T-helper 2 cell treated with Interferon-gamma antibody and Interleukin-4, amounts not matched to agents 100 ng/mL and 5 ng/mL, for 36 hours (primary cell): ENCODE measurements around the gene DMC1. TPM values are rescaled to one million over a fixed set of nuclear protein-coding genes. Genes with fewer than 3 reads are reported as not detected.

ENCODE experiments used
- intact Hi-C: fragments of 100-400 bp; cut with micrococcal nuclease; formaldehyde crosslinking; loops from one replicate; pipeline ENCODE4 v1.15.1; 2023
- total RNA-seq: library from RNA; stranded (reverse); gene quantifications from 2 replicates; pipeline ENCODE4 v1.2.3, GENCODE V29; 2022

DMC1 gene
- total RNA-seq, 1 donor from 2014 or later = 12.5 TPM

GRCh38 chr22:38567531-38568285, 2.3 kb downstream of the DMC1 start:
- intact Hi-C loops = no loop called here

GRCh38 chr22:38566726-38567504, 3.1 kb downstream of the DMC1 start:
- intact Hi-C loops = no loop called here

- intact Hi-C loops = no loop called here
Measured at GRCh38 chr22:38565441-38565840, 4.5 kb downstream of the DMC1 start.

- intact Hi-C loops = no loop called here
Measured at GRCh38 chr22:38564669-38565068, 5.3 kb downstream of the DMC1 start.

GRCh38 chr22:38554281-38554680, 15.7 kb downstream of the DMC1 start:
- intact Hi-C loops = no loop called here

GRCh38 chr22:38549101-38549894, 20.7 kb downstream of the DMC1 start:
- intact Hi-C loops = no loop called here

- intact Hi-C loops = no loop called here
Measured at GRCh38 chr22:38540701-38541100, 29.3 kb downstream of the DMC1 start.

- intact Hi-C loops = no loop called here
Measured at GRCh38 chr22:38531251-38531938, 38.6 kb downstream of the DMC1 start.

- intact Hi-C loops = no loop called here
Measured at GRCh38 chr22:38524429-38524828, 45.6 kb downstream of the DMC1 start.

GRCh38 chr22:38523479-38523878, 46.5 kb downstream of the DMC1 start:
- intact Hi-C loops = no loop called here

- intact Hi-C loops = no loop called here
Measured at GRCh38 chr22:38523029-38523428, 47.0 kb downstream of the DMC1 start.

GRCh38 chr22:38519453-38520250, 50.3 kb downstream of the DMC1 start:
- intact Hi-C loops = no loop called here

- intact Hi-C loops = no loop called here
Measured at GRCh38 chr22:38518620-38519019, 51.4 kb downstream of the DMC1 start.

- intact Hi-C loops = no loop called here
Measured at GRCh38 chr22:38513063-38513462, 56.9 kb downstream of the DMC1 start.

- intact Hi-C loops = no loop called here
Measured at GRCh38 chr22:38510416-38510970, 59.5 kb downstream of the DMC1 start.

- intact Hi-C loops = loop anchor here (1.0 to 5.0 kb wide), 4 partner anchors 150 to 811 kb away; partner anchors contain the start of genes CBY1, FAM227A, GTPBP1 and PLA2G6
Measured at GRCh38 chr22:38506118-38506962, 63.6 kb downstream of the DMC1 start, which contains the start of gene DDX17. DDX17 (minus strand) TSS chr22:38506311.

GRCh38 chr22:38505541-38506117, 64.4 kb downstream of the DMC1 start:
- intact Hi-C loops = loop anchor here (1.0 to 5.0 kb wide), 5 partner anchors 64 to 812 kb away; partner anchors contain the start of genes CBY1, FAM227A, GTPBP1 and PLA2G6
